Transverse colon (tissue), 4 donors: ENCODE measurements around the gene RPA3.

Source experiments
- EP300 ChIP-seq: sonication (generic); formaldehyde crosslinking; IDR thresholded peaks from one replicate; pipeline ENCODE4 v1.6.1; 2017; ENCODE audit warnings: antibody characterized with exemption, low read depth
- POLR2A ChIP-seq: fragments of 450-650 bp; IDR thresholded peaks from one replicate; pipeline ENCODE4 v1.6.1; 2016; ENCODE audit warnings: antibody characterized with exemption, mild to moderate bottlenecking, moderate library complexity
- POLR2AphosphoS5 ChIP-seq, 3 donors: sonication (generic); formaldehyde crosslinking; IDR thresholded peaks; one replicate each; pipeline ENCODE4 v1.6.1; 2016; ENCODE audit warnings: antibody characterized with exemption in 3 of 3
- TF ChIP-seq, protein P1 (sequence below), 5 experiments: fragments of 200-600 bp in 3 of 5; fragments of 450-650 bp in 2 of 5; sonication (generic) in 3 of 5; IDR thresholded peaks; 1 replicate in 2 of 5; 2 replicates in 3 of 5; pipeline ENCODE4 v1.5.1; 2016 to 2017; ENCODE audit warnings: antibody characterized with exemption in 5 of 5, inconsistent platforms in 3 of 5, mild to moderate bottlenecking in 2 of 5, moderate library complexity in 1 of 5

DNA sequence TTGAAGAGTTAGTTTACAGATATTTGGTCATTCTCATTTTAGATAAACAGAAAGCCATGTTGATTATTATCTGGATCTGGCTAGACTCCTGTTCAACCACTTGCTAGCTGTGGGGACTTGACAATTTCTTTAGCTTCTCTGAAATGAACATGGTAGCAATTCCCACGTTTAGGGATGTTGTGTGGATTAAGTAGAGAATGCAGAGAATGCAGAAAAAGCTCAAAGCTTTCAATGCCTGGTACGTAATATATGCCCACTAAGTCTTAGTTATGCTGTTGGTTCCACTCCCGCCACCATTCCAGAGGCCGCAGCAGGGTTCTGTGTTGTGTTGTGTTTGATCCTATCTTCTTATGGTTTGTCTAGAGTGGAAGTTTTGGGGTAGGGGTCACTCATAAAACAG is 39.2 kb upstream of the RPA3 start:
- TF ChIP-seq, protein P1, sequence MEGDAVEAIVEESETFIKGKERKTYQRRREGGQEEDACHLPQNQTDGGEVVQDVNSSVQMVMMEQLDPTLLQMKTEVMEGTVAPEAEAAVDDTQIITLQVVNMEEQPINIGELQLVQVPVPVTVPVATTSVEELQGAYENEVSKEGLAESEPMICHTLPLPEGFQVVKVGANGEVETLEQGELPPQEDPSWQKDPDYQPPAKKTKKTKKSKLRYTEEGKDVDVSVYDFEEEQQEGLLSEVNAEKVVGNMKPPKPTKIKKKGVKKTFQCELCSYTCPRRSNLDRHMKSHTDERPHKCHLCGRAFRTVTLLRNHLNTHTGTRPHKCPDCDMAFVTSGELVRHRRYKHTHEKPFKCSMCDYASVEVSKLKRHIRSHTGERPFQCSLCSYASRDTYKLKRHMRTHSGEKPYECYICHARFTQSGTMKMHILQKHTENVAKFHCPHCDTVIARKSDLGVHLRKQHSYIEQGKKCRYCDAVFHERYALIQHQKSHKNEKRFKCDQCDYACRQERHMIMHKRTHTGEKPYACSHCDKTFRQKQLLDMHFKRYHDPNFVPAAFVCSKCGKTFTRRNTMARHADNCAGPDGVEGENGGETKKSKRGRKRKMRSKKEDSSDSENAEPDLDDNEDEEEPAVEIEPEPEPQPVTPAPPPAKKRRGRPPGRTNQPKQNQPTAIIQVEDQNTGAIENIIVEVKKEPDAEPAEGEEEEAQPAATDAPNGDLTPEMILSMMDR (IDR thresholded peaks at IDR 0.05), result no peak
- TF ChIP-seq POLR2AphosphoS5 (IDR thresholded peaks at IDR 0.05), result no peak
- TF ChIP-seq EP300, result no peak
- no peak for TF ChIP-seq POLR2A
